Activated CD4-positive, alpha-beta T cell treated with anti-CD3 and anti-CD28 coated beads for 1 hour (primary cell): ENCODE data around the gene RDH8.

Experiments
- DNase-seq: peaks from one replicate; pipeline ENCODE4 v3.0.0-alpha.2; 2020

The RDH8 gene

GRCh38 chr19:10043286-10043927, 30.1 kb downstream of the RDH8 start:
- no peak for DNase-seq

DNA sequence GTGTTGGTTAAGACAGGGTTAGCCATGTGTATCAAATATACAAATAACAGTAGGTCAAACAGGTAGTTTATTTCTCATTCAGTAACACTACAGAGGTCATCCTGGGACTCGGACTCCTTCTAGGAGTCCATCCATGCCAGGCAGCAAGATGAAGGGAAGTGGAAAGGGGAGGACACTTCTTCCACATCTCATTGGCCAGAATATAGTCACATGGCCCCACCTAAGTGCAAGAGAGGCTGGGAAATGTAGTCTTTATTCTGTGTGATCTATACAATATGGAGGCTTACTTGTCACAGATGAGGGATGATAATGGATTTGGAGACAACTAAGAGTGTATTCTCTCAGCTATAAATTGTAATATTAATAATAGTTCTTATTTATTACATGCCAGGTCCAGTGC, 31.1 kb downstream of the RDH8 start:
- DNase-seq: no peak

- no peak for DNase-seq
Observed at GRCh38 chr19:10045371-10045770, 32.1 kb downstream of the RDH8 start.

DNA sequence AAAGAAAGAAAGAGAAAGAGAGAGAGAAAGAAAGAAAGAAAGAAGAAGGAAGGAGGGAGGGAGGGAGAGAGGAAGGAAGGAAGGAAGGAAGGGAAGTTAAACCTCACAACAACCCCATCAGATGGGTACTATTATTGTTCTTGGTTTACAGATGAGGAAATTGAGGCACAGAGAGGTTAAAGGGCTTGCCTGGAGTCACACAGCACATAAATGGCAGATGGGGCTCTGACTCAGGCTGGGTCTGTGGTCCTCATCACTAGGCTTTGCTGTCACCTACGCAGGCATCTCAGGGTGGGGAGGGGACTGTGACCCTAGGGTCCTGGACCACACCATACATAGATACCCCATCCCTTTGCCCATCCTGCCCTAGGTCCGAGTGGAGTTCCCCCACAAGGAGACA, 36.3 kb downstream of the RDH8 start:
- DNase-seq: no peak

DNA sequence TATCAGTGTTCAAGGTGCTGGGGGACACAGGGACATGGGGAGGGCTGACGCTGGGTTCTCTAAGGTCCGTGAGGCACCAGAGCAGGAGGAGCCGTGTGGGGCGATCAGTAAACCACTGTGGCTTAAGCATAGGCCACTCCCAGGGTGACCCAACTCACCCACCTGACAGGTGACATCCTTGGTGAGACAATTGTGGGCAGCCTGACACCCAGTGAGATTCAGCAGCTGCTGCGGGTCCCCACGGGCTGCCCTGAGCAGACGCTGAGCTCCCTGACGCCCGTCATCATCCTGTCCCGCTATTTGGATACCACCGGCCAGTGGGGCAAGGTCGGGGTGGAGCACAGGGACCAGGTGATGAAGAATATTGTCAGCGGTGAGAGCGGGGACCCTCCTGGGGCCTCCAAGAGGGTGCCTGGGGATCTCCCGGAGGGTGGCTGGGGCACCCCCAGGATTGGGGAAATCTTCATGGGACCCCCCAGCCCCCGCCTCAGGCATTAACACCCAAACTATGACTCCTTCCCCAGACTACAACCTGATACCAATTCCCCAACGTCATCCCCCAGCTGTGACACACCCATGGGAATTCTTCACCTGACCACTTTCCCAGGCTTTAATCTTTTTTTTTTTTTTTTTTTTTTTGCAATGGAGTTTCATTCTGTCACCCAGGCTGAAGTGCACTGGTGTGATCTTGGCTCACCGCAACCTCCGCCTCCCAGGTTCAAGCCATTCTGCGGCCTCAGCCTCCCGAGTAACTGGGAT, 39.5 kb downstream of the RDH8 start:
- no peak for DNase-seq

DNA sequence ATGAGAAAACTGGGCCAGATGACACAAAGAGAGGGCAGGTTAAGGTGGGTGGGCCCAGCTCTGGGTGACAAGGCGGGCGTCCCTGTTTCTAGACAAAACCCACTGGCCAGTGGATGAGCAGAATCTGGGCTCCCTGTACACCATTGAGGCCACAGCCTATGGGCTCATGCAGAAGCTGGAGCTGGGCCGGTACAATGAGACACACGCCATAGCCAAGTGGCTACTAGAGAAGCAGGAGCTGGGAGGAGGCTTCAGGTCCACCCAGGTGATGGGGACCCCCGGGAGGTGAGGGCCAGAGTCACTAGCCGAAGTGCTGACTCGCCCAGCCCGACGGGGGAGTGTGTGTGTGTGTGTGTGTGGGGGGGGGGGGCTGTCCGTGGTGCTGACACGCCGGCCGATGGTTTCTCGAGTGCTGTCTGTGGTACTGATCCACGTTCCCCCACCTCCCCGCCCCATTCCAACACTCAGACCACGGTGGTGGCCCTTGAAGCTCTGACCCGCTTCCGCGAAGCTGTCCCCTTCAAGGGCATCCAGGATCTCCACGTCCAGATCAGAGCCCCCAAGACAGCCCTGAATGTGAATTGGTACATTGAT, 48.5 kb downstream of the RDH8 start:
- DNase-seq: no peak

GRCh38 chr19:10068205-10068604, 54.9 kb downstream of the RDH8 start:
- DNase-seq: no peak

DNA sequence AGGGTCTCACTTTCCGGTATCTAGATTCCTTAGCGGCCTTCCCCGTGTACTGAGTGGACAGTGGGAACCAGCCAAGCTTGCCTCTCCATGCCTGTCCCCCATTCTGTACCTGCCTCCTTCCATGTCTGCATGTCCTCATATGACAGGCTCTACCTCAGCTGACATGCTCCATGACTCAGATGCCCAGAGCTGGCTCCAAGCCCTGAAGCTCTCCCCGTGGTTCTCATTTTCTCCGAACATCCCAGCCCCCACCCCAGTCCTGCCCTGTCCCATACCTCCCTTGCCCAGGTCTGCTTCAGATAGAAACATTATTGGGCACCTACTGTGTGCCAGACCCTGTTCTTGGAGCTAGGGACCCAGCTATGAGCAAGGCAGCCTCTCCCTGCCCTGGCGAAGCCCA, 55.8 kb downstream of the RDH8 start:
- no peak for DNase-seq

- no peak for DNase-seq
Observed at GRCh38 chr19:10070730-10071446, 57.6 kb downstream of the RDH8 start.
